GM23248 (cell line): Measurements from ENCODE around the gene APLP2. TPM values are rescaled to one million over a fixed set of nuclear protein-coding genes. Genes with fewer than 3 reads are reported as not detected.

Experiments used
- DNase-seq: peaks from one replicate; pipeline ENCODE4 v3.0.0-alpha.2; 2015
- H2AFZ ChIP-seq: fragments of 200-600 bp; sonication (generic); 2 replicates; pipeline ENCODE4 v1.6.1; 2016; ENCODE audit warnings: antibody characterized with exemption
- H3F3A ChIP-seq: fragments of 200-600 bp; sonication (generic); 2 replicates; pipeline ENCODE4 v1.6.1; 2016; ENCODE audit warnings: mild to moderate bottlenecking, antibody characterized with exemption, mixed run types; ENCODE audit not compliant: insufficient read depth
- H3K27ac ChIP-seq: fragments of 200-600 bp; sonication (generic); 2 replicates; pipeline ENCODE4 v1.5.1; 2016; ENCODE audit warnings: mild to moderate bottlenecking
- H3K27me3 ChIP-seq: fragments of 200-600 bp; sonication (generic); replicated peaks from 2 replicates; pipeline ENCODE4 v1.6.1; 2016; ENCODE audit warnings: mild to moderate bottlenecking; ENCODE audit not compliant: insufficient read depth
- H3K36me3 ChIP-seq: fragments of 200-600 bp; sonication (generic); 2 replicates; pipeline ENCODE4 v1.6.1; 2016; ENCODE audit warnings: low read depth, mild to moderate bottlenecking
- H3K4me1 ChIP-seq: fragments of 200-600 bp; sonication (generic); 2 replicates; pipeline ENCODE4 v1.6.1; 2016; ENCODE audit warnings: mild to moderate bottlenecking; ENCODE audit not compliant: insufficient read depth
- H3K4me2 ChIP-seq: fragments of 200-600 bp; sonication (generic); one replicate; pipeline ENCODE4 v1.6.1; 2016; ENCODE audit warnings: mild to moderate bottlenecking; ENCODE audit not compliant: unreplicated experiment
- H3K4me3 ChIP-seq: fragments of 200-600 bp; sonication (generic); 2 replicates; pipeline ENCODE4 v1.5.1; 2016; ENCODE audit warnings: mild to moderate bottlenecking
- H3K79me2 ChIP-seq: fragments of 200-600 bp; sonication (generic); 2 replicates; pipeline ENCODE4 v1.6.1; 2016; ENCODE audit warnings: mild to moderate bottlenecking; ENCODE audit not compliant: insufficient read depth
- H3K9ac ChIP-seq: fragments of 200-600 bp; sonication (generic); 2 replicates; pipeline ENCODE4 v1.6.1; 2016; ENCODE audit warnings: mild to moderate bottlenecking
- H3K9me2 ChIP-seq: fragments of 200-600 bp; sonication (generic); 2 replicates; pipeline ENCODE4 v1.6.1; 2016; ENCODE audit warnings: mixed run types, mild to moderate bottlenecking, moderate library complexity; ENCODE audit not compliant: insufficient read depth
- H3K9me3 ChIP-seq: fragments of 200-600 bp; sonication (generic); one replicate; pipeline ENCODE4 v1.6.1; 2017; ENCODE audit warnings: low read depth
- H4K20me1 ChIP-seq: fragments of 200-600 bp; sonication (generic); 2 replicates; pipeline ENCODE4 v1.6.0; 2016; ENCODE audit not compliant: insufficient read depth
- EZH2 ChIP-seq: fragments of 200-600 bp; sonication (generic); IDR thresholded peaks from 2 replicates; pipeline ENCODE4 v1.6.1; 2018; ENCODE audit warnings: antibody characterized with exemption, mild to moderate bottlenecking; ENCODE audit not compliant: insufficient read depth, poor library complexity, severe bottlenecking
- EZH2phosphoT487 ChIP-seq: fragments of 200-600 bp; sonication (generic); IDR thresholded peaks from 2 replicates; pipeline ENCODE4 v1.6.1; 2018; ENCODE audit warnings: antibody characterized with exemption, moderate library complexity, mild to moderate bottlenecking, low read depth; ENCODE audit not compliant: insufficient read depth
- WGBS, 2 experiments: methylation state at CpG; one replicate each; pipeline ENCODE4 v1.1.6; 2015 to 2017; ENCODE audit warnings: low lambda C conversion rate in 2 of 2, low coverage in 1 of 2; ENCODE audit errors: missing lambda C conversion rate in 2 of 2; 5-methylcytosine and 5-hydroxymethylcytosine counted together
- in situ Hi-C: fragments of 300-500 bp; cut with MboI; formaldehyde crosslinking; loops from 2 replicates; pipeline ENCODE4 v1.15.0; 2020
- polyA plus RNA-seq: library from polyadenylated mRNA; unstranded; fragments of >200 nt; fragmentation: Nextera tagmentation; extraction: Ambion mirVana; gene quantifications from 2 replicates; pipeline ENCODE4 v1.2.1, GENCODE V29; 2016
- total RNA-seq: library from RNA; depleted of rRNA; stranded (reverse); fragments of >200 nt; shearing (Covaris generic); gene quantifications from 2 replicates; pipeline ENCODE4 v1.2.3, GENCODE V29; 2014

Gene APLP2
- total and polyA plus RNA-seq, 2 experiments from 2014 or later = 377 to 390 TPM

- TF ChIP-seq EZH2 (no peak), EZH2phosphoT487 (no peak)
- in situ Hi-C loops = no loop called here
These were observed 87.4 kb downstream of the APLP2 start for GRCh38 chr11:130157101-130157500.

GRCh38 chr11:130157840-130158239 lies 88.1 kb downstream of the APLP2 start:
- Histone ChIP-seq H2AFZ (no peak overlapping the region), H3K79me2 (no peaks in the 10 kb centered on the region), H3K4me2 (no peak overlapping the region), H4K20me1 (no peaks in the 10 kb centered on the region), H3F3A (0 out of 2 replicates have a peak, but pooled peaks cover 5% of the 10 kb centered on the region), H3K9me3 (no peaks in the 10 kb centered on the region), H3K27ac (no peak overlapping the region), H3K4me3 (no peak overlapping the region), H3K9ac (no peak overlapping the region), H3K4me1 (peaks cover 11% of the 10 kb centered on the region), H3K9me2 (no peaks in the 10 kb centered on the region), H3K36me3 (no peaks in the 10 kb centered on the region), H3K27me3 (peaks cover 35% of the 10 kb centered on the region)
- TF ChIP-seq EZH2 (no peak), EZH2phosphoT487 (no peak)
- no peak for DNase-seq
- in situ Hi-C loops = no loop called here
- 91 to 93% methylated on average over 3 of the region's 3 CpGs for WGBS, 2 experiments

More at GRCh38 chr11:130157101-130157500, 87.4 kb downstream of the APLP2 start:
- Histone ChIP-seq H3K4me1 (peaks cover 11% of the 10 kb centered on the region), H3K9me3 (no peaks in the 10 kb centered on the region), H3K27ac (no peak overlapping the region), H3K79me2 (no peaks in the 10 kb centered on the region), H3K9ac (no peak overlapping the region), H4K20me1 (no peaks in the 10 kb centered on the region), H3K9me2 (no peaks in the 10 kb centered on the region), H3K4me3 (no peak overlapping the region), H3K27me3 (peaks cover 33% of the 10 kb centered on the region), H3F3A (0 out of 2 replicates have a peak, but pooled peaks cover 5% of the 10 kb centered on the region), H3K36me3 (no peaks in the 10 kb centered on the region), H3K4me2 (no peak overlapping the region), H2AFZ (no peak overlapping the region)
- 76 to 81% methylated on average over 8 of the region's 8 CpGs for WGBS, 2 experiments
- DNase-seq = no peak

DNA sequence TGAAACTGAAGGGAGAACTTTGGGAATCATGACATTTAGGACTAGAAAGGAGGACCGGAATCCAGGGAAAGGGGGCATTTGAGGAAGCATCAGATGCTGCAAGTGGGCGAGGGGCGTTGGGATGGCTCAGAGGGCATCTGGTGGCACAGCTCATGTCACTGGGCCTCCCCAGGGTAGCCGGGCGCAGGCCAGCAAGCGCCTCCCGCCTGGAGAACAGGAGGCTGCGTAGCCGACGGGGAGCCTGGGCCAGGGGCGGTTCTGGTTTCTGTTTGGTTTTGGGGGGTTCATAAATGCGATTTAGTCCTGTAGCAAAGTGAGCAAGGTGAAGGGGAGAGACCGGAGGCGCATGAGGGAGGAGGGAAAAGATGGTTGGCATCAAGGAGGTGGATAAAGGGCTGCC lies 89.4 kb downstream of the APLP2 start:
- TF ChIP-seq EZH2 = no peak
- TF ChIP-seq EZH2phosphoT487 = no peak
- H3K36me3 ChIP-seq = no peaks in the 10 kb centered on the region
- no peak overlapping the region for H3K9ac ChIP-seq
- H3F3A ChIP-seq = 0 out of 2 replicates have a peak, but pooled peaks cover 5% of the 10 kb centered on the region
- H3K4me1 ChIP-seq = peaks cover 11% of the 10 kb centered on the region
- H2AFZ ChIP-seq = no peak overlapping the region
- in situ Hi-C loops = no loop called here
- no peak overlapping the region for H3K4me3 ChIP-seq
- no peak overlapping the region for H3K4me2 ChIP-seq
- WGBS, 2 experiments = 78 to 79% methylated on average over 14 of the region's 14 CpGs
- H3K79me2 ChIP-seq = no peaks in the 10 kb centered on the region
- H3K27me3 ChIP-seq = peaks cover 35% of the 10 kb centered on the region
- no peaks in the 10 kb centered on the region for H4K20me1 ChIP-seq
- no peaks in the 10 kb centered on the region for H3K9me2 ChIP-seq
- no peak overlapping the region for H3K27ac ChIP-seq
- no peak for DNase-seq
- no peaks in the 10 kb centered on the region for H3K9me3 ChIP-seq

GRCh38 chr11:130159657-130160497 lies 90.2 kb downstream of the APLP2 start, which contains the start of gene ST14:
ST14 (plus strand) TSS chr11:130159782; CDS start chr11:130159980, 198 bp downstream.
- DNase-seq = peak; percentile 20
- Histone ChIP-seq H2AFZ (no peak within 1 kb of the TSS), H3K27me3 (peaks cover 35% of the 10 kb centered on the region), H3K4me3 (no peak within 1 kb of the TSS; the same call in 1 of the 2 replicates), H3K9me2 (no peaks in the 10 kb centered on the region), H3K27ac (no peak within 1 kb of the TSS), H3K4me2 (no peak within 1 kb of the TSS), H4K20me1 (no peaks in the 10 kb centered on the region), H3K9ac (no peak within 1 kb of the TSS), H3F3A (0 out of 2 replicates have a peak, but pooled peaks cover 5% of the 10 kb centered on the region), H3K4me1 (peaks cover 11% of the 10 kb centered on the region), H3K36me3 (no peaks in the 10 kb centered on the region), H3K79me2 (no peaks in the 10 kb centered on the region), H3K9me3 (no peaks in the 10 kb centered on the region)
- TF ChIP-seq EZH2phosphoT487 (0 out of 2 replicates have a peak, but pooled peaks have one; percentile 50), EZH2 (peak; percentile 60)
- WGBS, 2 experiments = 14 to 21% methylated on average over 19 to 88 of the region's 89 CpGs
- in situ Hi-C loops = no loop called here
